GM10266 (cell line): ENCODE results near the gene ATL3.

Experiments used
- DNase-seq: peaks from one replicate; pipeline ENCODE4 v3.0.0; 2012; ENCODE audit errors: extremely low spot score
- TF ChIP-seq, protein P1 (sequence below): IDR thresholded peaks from 2 replicates; pipeline ENCODE4 v1.5.1; 2012; ENCODE audit warnings: mild to moderate bottlenecking, low read depth; ENCODE audit not compliant: control insufficient read depth, insufficient read depth; ENCODE audit errors: missing control alignments

The ATL3 gene

DNA sequence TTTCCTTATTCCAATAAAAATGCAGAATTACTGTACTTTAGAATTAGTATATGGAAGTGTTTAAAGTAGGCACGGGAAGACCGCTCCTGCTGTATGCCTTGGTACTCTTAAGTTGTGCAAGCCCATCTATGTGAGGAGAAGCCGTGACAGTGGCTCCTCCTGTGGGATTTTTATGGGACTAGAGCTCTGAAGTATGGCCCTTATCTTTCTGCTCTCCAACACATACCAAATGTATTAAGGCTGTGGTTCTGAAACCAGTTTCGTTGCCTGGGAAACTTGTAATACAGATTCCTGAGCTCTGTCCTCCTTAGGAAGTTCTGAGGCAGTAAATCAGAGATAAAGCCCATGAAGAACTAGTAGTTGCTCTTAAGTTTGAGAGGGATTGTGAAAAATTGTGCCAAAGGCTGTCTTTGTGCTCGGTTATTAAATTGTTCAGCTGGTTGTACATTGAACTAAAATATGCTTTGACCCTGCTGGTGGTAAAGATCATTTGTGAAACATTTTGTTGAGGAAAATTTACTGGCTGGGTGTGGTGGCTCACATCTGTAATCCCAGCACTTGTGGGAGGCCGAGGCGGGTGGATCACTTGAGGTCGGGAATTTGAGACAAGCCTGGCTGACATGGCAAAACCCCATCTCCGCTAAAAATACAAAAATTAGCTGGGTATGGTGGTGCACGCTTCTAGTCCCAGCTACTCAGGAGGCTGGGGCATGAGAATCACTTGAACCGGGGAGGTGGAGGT, 39.5 kb upstream of the ATL3 start:
- no peak for DNase-seq
- TF ChIP-seq, protein P1, sequence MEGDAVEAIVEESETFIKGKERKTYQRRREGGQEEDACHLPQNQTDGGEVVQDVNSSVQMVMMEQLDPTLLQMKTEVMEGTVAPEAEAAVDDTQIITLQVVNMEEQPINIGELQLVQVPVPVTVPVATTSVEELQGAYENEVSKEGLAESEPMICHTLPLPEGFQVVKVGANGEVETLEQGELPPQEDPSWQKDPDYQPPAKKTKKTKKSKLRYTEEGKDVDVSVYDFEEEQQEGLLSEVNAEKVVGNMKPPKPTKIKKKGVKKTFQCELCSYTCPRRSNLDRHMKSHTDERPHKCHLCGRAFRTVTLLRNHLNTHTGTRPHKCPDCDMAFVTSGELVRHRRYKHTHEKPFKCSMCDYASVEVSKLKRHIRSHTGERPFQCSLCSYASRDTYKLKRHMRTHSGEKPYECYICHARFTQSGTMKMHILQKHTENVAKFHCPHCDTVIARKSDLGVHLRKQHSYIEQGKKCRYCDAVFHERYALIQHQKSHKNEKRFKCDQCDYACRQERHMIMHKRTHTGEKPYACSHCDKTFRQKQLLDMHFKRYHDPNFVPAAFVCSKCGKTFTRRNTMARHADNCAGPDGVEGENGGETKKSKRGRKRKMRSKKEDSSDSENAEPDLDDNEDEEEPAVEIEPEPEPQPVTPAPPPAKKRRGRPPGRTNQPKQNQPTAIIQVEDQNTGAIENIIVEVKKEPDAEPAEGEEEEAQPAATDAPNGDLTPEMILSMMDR: no peak

DNA sequence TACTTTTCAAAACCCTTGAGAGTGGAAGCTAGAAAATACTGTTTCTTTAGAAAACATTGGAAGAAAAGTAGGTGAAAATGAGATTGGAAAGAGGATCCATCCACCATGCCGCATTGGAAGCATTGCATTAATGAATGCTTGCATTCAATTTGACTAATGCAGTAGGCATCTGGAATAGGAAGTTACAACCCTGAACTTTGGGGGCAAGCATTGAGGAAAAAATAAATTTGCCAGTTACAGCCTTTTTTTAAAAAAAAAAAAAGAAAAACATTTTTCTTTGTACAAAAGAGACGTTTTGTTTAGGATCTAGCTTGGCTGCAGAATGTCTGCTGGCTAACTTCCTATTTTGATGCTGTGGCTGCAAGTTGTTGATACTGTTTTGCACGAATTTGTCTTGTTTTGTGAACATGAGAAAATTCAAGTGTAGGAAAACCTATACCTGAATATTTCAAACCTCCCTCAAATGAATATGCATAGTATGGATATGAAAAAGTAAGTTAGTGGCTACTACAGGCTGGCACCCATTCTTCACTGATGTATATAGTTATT, 38.2 kb upstream of the ATL3 start:
- TF ChIP-seq, protein P1: no peak
- no peak for DNase-seq

DNA sequence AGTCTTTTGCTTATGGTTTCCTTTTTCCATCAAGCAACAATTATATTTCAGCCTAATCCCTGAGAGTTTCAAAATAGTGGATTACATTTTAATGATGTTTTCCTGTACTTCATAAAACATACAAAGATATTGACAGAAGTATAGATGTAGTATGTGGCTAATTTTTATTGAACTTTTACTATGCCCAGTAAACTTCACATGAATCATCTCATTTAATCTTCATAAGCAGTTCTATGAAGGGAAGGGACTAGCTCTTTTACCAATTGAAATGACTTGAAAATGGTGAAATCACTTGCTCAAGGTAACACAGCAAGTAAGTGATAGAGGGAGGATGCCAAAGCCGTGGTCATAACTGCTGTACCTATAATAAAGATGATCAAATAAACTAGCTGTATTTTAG, 37.6 kb upstream of the ATL3 start:
- DNase-seq: no peak
- TF ChIP-seq, protein P1: no peak

DNA sequence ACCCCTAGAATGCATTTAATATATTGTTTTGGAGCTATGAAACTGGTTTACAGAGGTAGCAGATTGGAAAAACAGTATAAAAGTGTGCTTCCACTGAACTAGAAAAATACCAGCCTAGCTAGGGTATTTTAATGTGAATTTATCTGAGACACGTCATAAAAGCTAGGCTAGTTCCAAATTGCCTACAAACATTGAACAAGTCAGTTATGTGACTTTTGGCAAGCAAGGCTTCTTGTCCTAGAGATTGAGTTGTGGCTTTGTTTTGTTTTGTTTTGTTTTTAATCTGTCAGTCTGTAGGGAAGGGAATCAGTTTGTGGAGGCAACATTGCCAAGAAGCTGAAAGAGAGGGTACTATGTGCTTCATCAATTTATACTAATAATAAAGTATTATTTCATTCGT, 34.4 kb upstream of the ATL3 start:
- TF ChIP-seq, protein P1: no peak
- DNase-seq: no peak

DNA sequence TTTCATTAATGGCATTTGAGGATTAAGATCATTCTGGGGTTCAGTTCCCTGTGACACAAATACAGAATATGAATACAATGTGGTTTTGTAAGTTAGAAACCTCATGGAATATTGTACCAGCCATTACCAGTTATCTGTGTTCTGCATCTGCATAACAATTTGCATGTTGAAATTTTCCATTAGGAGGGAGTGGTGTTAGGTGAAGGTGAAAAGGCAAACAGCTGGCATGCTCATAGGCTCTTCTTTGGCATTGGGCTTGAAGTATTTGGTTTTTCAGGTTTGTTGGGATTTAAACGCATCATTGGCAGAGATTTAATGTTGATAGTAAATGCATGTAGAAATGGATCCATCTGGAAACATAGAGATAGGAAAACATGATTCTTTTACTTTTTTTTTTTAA, 28.7 kb upstream of the ATL3 start:
- TF ChIP-seq, protein P1: no peak
- no peak for DNase-seq

DNA sequence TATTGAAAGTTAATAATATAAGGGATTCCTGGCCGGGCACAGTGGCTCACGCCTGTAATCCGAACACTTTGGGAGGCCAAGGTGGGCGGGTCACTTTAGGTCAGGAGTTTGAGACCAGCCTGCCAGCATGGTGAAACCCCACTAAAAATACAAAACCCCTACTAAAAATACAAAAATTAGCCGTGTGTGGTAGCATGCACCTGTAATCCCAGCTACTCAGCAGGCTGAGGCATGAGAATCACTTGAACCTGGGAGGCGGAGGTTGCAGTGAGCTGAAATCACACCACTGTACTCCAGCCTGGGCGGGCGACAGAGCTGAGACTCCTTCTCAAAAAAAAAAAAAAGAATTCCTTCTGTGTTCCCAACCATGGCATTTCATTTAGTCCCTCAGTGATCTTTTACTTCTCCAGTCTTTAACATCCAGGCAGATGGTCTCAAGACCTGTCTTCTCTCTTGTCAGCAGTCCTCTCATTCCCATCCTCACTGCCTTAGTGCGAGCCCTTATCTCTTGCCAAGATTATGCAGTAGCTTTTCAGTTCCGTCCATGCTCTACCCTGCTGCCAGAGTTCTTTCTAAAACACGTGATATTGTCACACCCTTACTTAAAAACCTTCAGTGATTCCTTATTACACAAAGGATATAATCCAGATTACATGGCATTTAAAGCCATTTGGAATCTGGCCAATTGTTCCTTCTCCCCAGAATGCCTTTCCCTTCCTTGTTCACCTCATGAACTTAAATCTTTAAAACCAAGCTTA, 28.0 kb upstream of the ATL3 start:
- DNase-seq: no peak
- TF ChIP-seq, protein P1: no peak

DNA sequence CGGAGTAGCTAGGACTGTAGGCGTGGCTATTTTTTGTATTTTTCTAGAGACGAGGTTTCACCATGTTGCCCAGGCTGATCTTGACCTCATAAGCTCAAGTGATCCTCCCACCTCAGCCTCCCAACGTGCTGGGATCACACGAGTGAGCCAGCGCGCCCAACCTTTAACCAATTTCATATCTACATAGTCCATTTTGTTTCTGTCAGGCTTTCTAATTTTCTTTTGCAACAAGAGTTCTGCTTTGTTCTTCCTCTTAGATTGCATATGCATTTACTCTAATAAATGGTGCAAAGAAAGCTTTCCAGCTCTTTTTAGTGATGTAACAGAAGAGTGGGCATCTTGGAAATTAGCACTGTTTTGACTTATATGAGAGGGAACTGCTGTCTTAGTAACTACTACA, 23.4 kb upstream of the ATL3 start:
- DNase-seq: no peak
- TF ChIP-seq, protein P1: no peak
